A673 (cell line): ENCODE results near the gene ZNF445. TPM values are rescaled to one million over a fixed set of nuclear protein-coding genes. Genes with fewer than 3 reads are reported as not detected.
"Not testable (repeated sequence)": the region's sequence is repeated elsewhere in the genome, so short reads cannot be mapped to it uniquely, and the experiment has no call there.

Experiments used
- BruUV-seq: library from RNA; stranded (reverse); fragments of 400-500 nt; replicated peaks from 2 replicates; lab custom pipeline; 2021; lab: Mats Ljungman, UMichigan
- CTCF ChIA-PET: fragments of 300-600 bp; sonication (Branson Sonifier 250); formaldehyde crosslinking; loops from one replicate; lab custom pipeline; 2022; ENCODE audit warnings: antibody characterized with exemption; lab: Charles Lee
- POLR2A ChIA-PET: fragments of 300-600 bp; sonication (Branson Sonifier 250); formaldehyde crosslinking; loops from one replicate; lab custom pipeline; 2022; ENCODE audit warnings: antibody characterized with exemption; ENCODE audit not compliant: low non-redundant PET; lab: Charles Lee
- DNase-seq: peaks from one replicate; pipeline ENCODE4 v3.0.0-alpha.2; 2015; ENCODE audit warnings: low spot score
- H3K27ac ChIP-seq: fragments of 200-600 bp; sonication (generic); 2 replicates; pipeline ENCODE4 v1.5.1; 2016; ENCODE audit warnings: mixed run types, low read depth, mild to moderate bottlenecking, mixed read lengths, antibody characterized with exemption, low read length; ENCODE audit not compliant: poor library complexity, severe bottlenecking
- H3K27me3 ChIP-seq: fragments of 200-600 bp; sonication (generic); replicated peaks from 2 replicates; pipeline ENCODE4 v1.6.1; 2017; ENCODE audit warnings: mixed run types, low read depth, mild to moderate bottlenecking, mixed read lengths, antibody characterized with exemption, low read length; ENCODE audit not compliant: insufficient read depth, poor library complexity
- H3K36me3 ChIP-seq: fragments of 200-600 bp; sonication (generic); 2 replicates; pipeline ENCODE4 v1.6.1; 2016; ENCODE audit warnings: mixed run types, mild to moderate bottlenecking, mixed read lengths, antibody characterized with exemption, low read length; ENCODE audit not compliant: insufficient read depth, poor library complexity, severe bottlenecking
- H3K4me1 ChIP-seq: fragments of 200-600 bp; sonication (generic); 2 replicates; pipeline ENCODE4 v1.6.1; 2017; ENCODE audit warnings: mixed run types, mild to moderate bottlenecking, mixed read lengths, antibody characterized with exemption, low read length; ENCODE audit not compliant: insufficient read depth, poor library complexity, severe bottlenecking
- H3K4me3 ChIP-seq: fragments of 200-600 bp; sonication (generic); 2 replicates; pipeline ENCODE4 v1.5.1; 2016; ENCODE audit warnings: low read depth, mixed run types, mild to moderate bottlenecking, mixed read lengths, low read length; ENCODE audit not compliant: poor library complexity, severe bottlenecking
- H3K9me3 ChIP-seq: fragments of 200-600 bp; sonication (generic); 2 replicates; pipeline ENCODE4 v1.6.1; 2016; ENCODE audit warnings: mixed run types, low read depth, mild to moderate bottlenecking, mixed read lengths, antibody characterized with exemption, low read length; ENCODE audit not compliant: poor library complexity, severe bottlenecking
- CTCF ChIP-seq: fragments of 300-800, 200-600 bp; sonication (generic); conservative IDR thresholded peaks from 2 replicates; pipeline ENCODE4 v1.5.1; 2017; ENCODE audit warnings: low read depth, mild to moderate bottlenecking, antibody characterized with exemption, low read length, moderate library complexity, mixed read lengths
- EZH2 ChIP-seq: fragments of 200-600 bp; sonication (generic); IDR thresholded peaks from 2 replicates; pipeline ENCODE4 v1.6.1; 2017; ENCODE audit warnings: borderline replicate concordance, low read depth, mild to moderate bottlenecking, mixed read lengths, antibody characterized with exemption, low read length; ENCODE audit not compliant: poor library complexity, severe bottlenecking
- intact Hi-C: fragments of 100-400 bp; cut with micrococcal nuclease; formaldehyde crosslinking; loops from one replicate; pipeline ENCODE4 v1.10.0; 2022; ENCODE audit not compliant: unreplicated experiment
- total RNA-seq: library from RNA; stranded (reverse); gene quantifications from 2 replicates; pipeline ENCODE4 v1.2.3, GENCODE V29; 2021

The ZNF445 gene
- total RNA-seq, 1 experiment from 2014 or later, result 18.6 TPM

DNA sequence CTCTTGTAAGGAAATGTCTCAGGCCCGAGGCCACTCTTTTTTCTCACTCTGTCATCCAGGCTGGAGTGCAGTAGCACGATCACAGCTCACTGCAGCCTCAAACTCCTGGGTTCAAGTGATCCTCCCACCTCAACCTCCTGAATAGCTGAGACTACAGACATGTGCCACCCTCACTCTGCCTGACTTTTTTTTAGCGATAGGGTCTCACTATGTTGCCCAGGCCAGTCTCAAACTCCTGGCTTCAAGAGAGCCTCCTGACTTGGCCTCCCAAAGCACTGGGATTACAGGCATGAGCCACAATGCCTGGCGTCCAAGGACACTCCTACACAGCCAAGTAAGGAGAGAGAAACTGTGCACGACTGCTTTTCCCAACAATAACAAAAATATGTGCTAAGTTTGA, 7.6 kb downstream of the ZNF445 start:
- no TSS peak for BruUV-seq
- Histone ChIP-seq H3K36me3 (no peaks in the 10 kb centered on the region), H3K27ac (no peak overlapping the region), H3K4me1 (no peaks in the 10 kb centered on the region), H3K4me3 (no peak overlapping the region), H3K9me3 (no peaks in the 10 kb centered on the region), H3K27me3 (no peaks in the 10 kb centered on the region)
- TF ChIP-seq CTCF (no peak), EZH2 (no peak)
- CTCF ChIA-PET, result no interaction called here
- POLR2A ChIA-PET, result no interaction called here
- intact Hi-C loops, result no loop called here
- DNase-seq, result no peak

- H3K27ac ChIP-seq, result no peak overlapping the region
- TF ChIP-seq EZH2, result no peak
- no peaks in the 10 kb centered on the region for H3K36me3 ChIP-seq
- no peak overlapping the region for H3K4me3 ChIP-seq
- H3K9me3 ChIP-seq, result no peaks in the 10 kb centered on the region
- no peaks in the 10 kb centered on the region for H3K27me3 ChIP-seq
- no peaks in the 10 kb centered on the region for H3K4me1 ChIP-seq
- BruUV-seq, result no TSS peak
- intact Hi-C loops, result no loop called here
- ChIA-PET CTCF (interaction anchor here (0.9 kb wide), 1 partner anchor 133 kb away, joined by 8 read pairs; no protein-coding TSS in a partner anchor), POLR2A (no interaction called here)
- peak; percentile 2 for DNase-seq
These were observed 8.6 kb downstream of the ZNF445 start for GRCh38 chr3:44468572-44469520.

- H3K4me1 ChIP-seq, BruUV-seq, POLR2A ChIA-PET, H3K9me3 ChIP-seq, H3K36me3 ChIP-seq, intact Hi-C loops, H3K27me3 ChIP-seq, DNase-seq, H3K27ac ChIP-seq, H3K4me3 ChIP-seq: not testable (repeated sequence)
- CTCF ChIA-PET, result interaction anchor here (0.9 kb wide), 1 partner anchor 132 kb away, joined by 8 read pairs; no protein-coding TSS in a partner anchor
These were observed 9.4 kb downstream of the ZNF445 start for GRCh38 chr3:44468099-44468537.

DNA sequence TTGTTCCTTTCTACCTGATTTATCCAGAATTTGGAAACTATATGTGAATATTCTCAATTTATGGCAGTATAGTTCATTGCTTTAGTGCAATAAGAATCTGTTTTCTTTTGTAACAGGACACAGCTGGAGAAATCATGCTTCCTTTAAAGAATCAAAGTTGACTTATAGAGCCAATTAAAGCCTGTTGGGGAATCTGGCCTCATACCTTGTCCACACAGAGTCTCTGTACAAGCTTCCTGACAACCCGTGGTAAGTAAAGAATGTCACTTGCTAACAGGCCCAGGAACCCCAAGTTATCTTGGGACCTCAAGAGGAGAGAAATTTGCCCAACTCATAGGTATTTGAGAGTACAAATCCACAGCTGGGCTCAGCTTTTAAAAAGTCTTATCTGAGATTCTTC, 10.2 kb downstream of the ZNF445 start:
- no peak for DNase-seq
- BruUV-seq, result no TSS peak
- POLR2A ChIA-PET, result no interaction called here
- H3K27ac ChIP-seq, result no peak overlapping the region
- no peaks in the 10 kb centered on the region for H3K27me3 ChIP-seq
- TF ChIP-seq CTCF, result no peak
- TF ChIP-seq EZH2, result no peak
- no peaks in the 10 kb centered on the region for H3K9me3 ChIP-seq
- CTCF ChIA-PET, result no interaction called here
- intact Hi-C loops, result no loop called here
- no peak overlapping the region for H3K4me3 ChIP-seq
- no peaks in the 10 kb centered on the region for H3K4me1 ChIP-seq
- H3K36me3 ChIP-seq, result peaks cover 3% of the 10 kb centered on the region

- H3K27ac ChIP-seq, POLR2A ChIA-PET, intact Hi-C loops, H3K27me3 ChIP-seq, H3K4me1 ChIP-seq, BruUV-seq, CTCF ChIA-PET, H3K36me3 ChIP-seq, H3K9me3 ChIP-seq, H3K4me3 ChIP-seq, DNase-seq: not testable (repeated sequence)
These were observed 12.6 kb downstream of the ZNF445 start for GRCh38 chr3:44464920-44465319.
